Non-pigmented ciliary epithelial cell (primary cell): Measurements from ENCODE around the gene TARBP2.
"Not testable (repeated sequence)": the region's sequence is repeated elsewhere in the genome, so short reads cannot be mapped to it uniquely, and the experiment has no call there.

ENCODE experiments used
- DNase-seq: peaks from one replicate; pipeline ENCODE4 v3.0.0-alpha.2; 2010; ENCODE audit warnings: low read depth

Gene TARBP2

GRCh38 chr12:53476769-53477209 lies 24.3 kb upstream of the TARBP2 start:
- DNase-seq = no peak

GRCh38 chr12:53478865-53479264 lies 22.2 kb upstream of the TARBP2 start:
- no peak for DNase-seq

DNA sequence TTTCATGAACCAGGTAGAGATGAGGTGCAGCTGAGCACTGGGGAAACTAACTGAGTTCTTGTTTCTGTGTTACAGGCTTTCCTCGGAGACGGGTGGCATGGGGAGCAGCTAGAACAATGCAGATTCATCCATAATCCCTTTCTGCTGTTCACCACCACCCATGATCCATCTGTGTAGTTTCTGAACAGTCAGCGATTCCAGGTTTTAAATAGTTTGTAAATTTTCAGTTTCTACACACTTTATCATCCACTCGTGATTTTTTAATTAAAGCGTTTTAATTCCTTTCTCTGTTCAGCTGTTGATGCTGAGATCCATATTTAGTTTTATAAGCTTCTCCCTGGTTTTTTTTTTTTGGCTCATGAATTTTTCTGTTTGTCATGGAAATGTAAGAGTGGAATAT lies 21.8 kb upstream of the TARBP2 start:
- DNase-seq = no peak

- DNase-seq = no peak
Observed at GRCh38 chr12:53480491-53481442, 20.3 kb upstream of the TARBP2 start.

- DNase-seq = not testable (repeated sequence)
Observed at GRCh38 chr12:53481458-53481857, 19.6 kb upstream of the TARBP2 start.

DNA sequence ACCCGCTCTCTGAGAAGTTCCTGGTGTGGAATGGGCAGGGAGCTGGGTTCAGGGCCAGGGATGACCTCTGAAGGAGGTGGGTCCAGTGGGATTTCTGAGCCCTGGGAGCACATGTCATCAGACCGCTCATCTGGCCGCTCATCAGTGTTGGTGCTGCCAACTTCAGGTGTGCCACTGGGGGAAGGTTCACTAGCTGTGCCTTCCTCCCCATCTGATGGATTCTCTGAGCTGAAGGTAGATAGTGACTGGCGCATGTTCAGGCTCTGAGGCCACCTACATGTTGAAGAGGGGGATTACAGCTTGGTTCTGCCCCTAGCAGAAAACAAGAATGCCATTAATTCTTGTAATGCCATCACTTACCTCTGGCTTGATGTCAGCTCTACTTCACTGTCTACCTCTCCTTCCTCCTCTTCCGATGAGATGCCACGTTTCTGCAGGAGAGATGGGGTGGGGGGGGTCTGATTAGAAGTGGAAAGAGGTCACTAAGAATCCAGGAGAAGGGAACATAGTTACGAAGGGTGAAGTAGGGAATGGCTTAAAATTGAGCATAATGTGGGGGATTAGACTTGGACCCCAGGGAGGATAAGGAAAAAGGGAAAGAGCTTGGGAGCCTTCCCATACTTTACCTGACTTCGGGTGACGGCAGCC lies 19.0 kb upstream of the TARBP2 start:
- no peak for DNase-seq

DNA sequence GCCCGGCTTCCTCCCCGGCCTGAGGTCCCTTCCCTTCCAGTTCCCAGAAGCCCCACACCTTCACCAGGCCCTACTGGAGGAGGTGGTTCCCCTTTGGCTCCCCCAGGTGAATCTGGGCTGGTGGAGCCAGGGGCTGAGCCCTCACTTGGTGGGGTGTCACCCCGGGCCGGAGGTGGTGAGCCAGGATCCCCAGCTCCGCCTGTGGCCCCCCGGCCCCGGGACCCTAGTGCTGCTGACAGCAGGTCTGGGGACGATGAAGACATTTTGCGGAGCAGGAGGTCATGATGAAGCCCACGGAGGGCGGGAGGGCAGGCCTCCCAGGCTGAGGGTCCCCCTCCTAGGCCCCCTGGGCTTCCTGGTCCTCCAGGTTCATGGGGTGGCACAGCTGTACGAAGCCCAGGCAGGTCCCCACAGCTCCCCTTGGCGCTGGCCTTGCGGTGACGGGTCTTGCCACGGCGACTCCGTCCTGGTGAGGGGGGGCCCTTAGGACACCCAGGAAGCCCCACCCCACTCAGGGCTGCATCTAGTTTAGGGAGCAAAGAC lies 18.4 kb upstream of the TARBP2 start:
- no peak for DNase-seq

GRCh38 chr12:53483225-53483978 lies 17.7 kb upstream of the TARBP2 start:
- no peak for DNase-seq

GRCh38 chr12:53483979-53484377 lies 17.1 kb upstream of the TARBP2 start:
- no peak for DNase-seq

GRCh38 chr12:53484686-53485575 lies 16.2 kb upstream of the TARBP2 start:
- DNase-seq = no peak

GRCh38 chr12:53485955-53486735 lies 14.9 kb upstream of the TARBP2 start:
- no peak for DNase-seq

GRCh38 chr12:53486736-53487487 lies 14.2 kb upstream of the TARBP2 start:
- DNase-seq = no peak

DNA sequence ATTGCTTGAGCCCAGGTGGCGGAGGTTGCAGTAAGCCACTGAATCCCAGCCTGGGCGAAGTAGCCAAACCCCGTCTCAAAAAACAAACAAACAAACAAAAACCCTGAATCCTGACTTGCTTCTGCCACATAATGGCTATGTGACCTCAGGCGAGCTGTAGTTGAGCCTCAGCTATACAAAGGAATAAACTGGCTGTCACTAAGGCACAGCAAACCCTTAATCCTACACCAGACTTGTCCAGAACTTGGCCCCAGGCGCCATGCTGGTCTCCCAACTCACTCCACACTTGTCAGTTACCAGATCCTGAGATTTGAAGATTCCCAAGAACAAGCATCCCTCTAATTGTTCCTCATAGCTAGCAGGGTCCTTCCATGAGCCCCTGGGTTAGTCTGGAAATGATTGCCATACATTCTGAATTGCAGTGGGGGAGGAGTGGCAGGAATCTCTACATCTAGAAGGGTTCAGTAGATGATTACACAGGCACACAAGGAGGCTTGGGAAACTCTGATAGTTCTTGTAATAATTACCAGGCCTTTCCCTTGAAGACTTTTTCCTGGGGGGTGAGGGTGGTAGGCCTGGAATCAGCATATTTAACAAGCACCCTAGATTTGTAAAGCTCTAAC lies 11.7 kb upstream of the TARBP2 start:
- DNase-seq = no peak

GRCh38 chr12:53492188-53492587 lies 8.9 kb upstream of the TARBP2 start:
- DNase-seq = no peak

GRCh38 chr12:53492830-53493609 lies 8.1 kb upstream of the TARBP2 start:
- DNase-seq = no peak

GRCh38 chr12:53493610-53494391 lies 7.3 kb upstream of the TARBP2 start:
- no peak for DNase-seq

DNA sequence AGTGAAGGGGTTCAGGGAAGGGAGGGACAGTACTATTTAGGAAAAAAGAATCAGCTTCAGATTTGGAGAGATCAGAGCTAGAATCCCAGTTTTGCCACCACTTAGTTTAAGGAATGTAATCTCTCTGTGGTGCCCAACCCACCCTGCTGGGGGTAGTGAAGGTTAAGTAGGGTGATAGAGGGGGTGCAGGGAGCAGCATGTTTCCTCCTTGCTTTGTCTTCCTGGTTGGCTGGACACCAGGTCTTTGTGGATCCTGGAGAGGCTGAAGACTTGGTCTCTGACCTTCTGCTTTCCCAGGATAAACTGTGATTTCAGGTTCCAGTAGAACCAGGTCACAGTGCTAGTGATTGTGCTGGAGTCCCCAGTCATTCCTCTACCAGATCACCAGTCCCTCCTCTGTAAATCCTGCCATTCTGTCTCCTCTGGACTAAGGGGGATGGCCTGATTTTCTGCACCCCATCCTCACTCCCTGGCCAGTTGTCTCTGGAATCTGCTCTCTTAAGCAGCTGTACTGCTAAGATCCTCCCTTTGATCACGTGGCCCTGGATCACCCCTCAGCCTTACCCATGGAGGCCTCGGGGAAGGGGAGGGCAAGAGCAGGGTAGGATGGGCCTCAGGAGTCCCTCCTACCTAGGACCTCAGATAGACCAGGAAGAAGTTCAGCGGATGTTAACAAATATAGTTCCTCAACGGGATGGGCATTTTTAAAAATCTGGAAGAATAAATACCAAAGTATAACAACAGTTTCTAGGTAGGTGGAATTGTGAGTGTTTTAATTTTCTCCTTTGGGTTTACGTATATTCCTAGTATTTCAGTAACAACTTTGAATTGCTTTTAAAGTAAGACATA lies 5.0 kb upstream of the TARBP2 start:
- DNase-seq = no peak
